GM12891 (cell line): Measurements from ENCODE around the gene DYNC1I1.

Source experiments
- PAX5 ChIP-seq: IDR thresholded peaks from 2 replicates; pipeline ENCODE4 v1.6.1; 2011; ENCODE audit warnings: low read length, moderate library complexity, mild to moderate bottlenecking; ENCODE audit not compliant: insufficient read depth, severe bottlenecking
- POLR2A ChIP-seq: IDR thresholded peaks from 2 replicates; pipeline ENCODE4 v1.6.1; 2011; ENCODE audit warnings: low read depth, low read length, control low read depth
- POLR2AphosphoS5 ChIP-seq: IDR thresholded peaks from 2 replicates; pipeline ENCODE4 v1.6.1; 2011; ENCODE audit warnings: low read depth, low read length, control low read depth
- POU2F2 ChIP-seq: IDR thresholded peaks from 2 replicates; pipeline ENCODE4 v1.6.1; 2011; ENCODE audit warnings: low read depth, mild to moderate bottlenecking, control low read depth, low read length, moderate library complexity
- SPI1 ChIP-seq: IDR thresholded peaks from 2 replicates; pipeline ENCODE4 v1.6.1; 2011; ENCODE audit warnings: low read depth, low read length, control low read depth
- TAF1 ChIP-seq: IDR thresholded peaks from 2 replicates; pipeline ENCODE4 v1.6.1; 2011; ENCODE audit warnings: low read depth, low read length, control low read depth

DNA sequence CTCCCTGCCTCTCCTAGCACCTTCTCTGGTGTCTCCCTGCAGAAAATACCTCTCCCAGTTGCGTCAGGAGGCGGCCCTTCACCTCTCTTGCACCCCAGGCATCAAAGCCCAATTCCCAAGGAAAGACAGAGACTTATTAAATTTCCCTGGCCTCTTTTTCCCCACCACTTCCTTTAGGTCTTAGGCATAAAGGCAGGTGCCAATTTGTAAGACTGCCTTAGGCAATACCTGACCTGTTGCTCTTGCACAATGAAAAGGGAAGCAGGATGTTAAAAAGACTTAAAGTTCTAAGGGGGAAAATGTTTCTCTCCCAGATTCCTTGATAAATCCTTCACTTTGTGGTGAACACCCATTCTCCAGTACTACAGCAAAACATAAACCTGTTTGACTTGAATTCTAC is 362.9 kb downstream of the DYNC1I1 start:
- no peak for TF ChIP-seq POLR2A
- TF ChIP-seq POU2F2 = no peak
- TF ChIP-seq POLR2AphosphoS5 = no peak
- no peak for TF ChIP-seq TAF1
- TF ChIP-seq PAX5 = no peak
- TF ChIP-seq SPI1 = no peak
